CD4-positive, alpha-beta T cell treated with Interleukin-17A for 4 hours (primary cell): Measurements from ENCODE around the gene LGR5.
"Not testable (repeated sequence)": the region's sequence is repeated elsewhere in the genome, so short reads cannot be mapped to it uniquely, and the experiment has no call there.

ENCODE experiments used
- DNase-seq: peaks from one replicate; pipeline ENCODE4 v3.0.0-alpha.2; 2020; ENCODE audit warnings: mixed read lengths

LGR5 gene

DNA sequence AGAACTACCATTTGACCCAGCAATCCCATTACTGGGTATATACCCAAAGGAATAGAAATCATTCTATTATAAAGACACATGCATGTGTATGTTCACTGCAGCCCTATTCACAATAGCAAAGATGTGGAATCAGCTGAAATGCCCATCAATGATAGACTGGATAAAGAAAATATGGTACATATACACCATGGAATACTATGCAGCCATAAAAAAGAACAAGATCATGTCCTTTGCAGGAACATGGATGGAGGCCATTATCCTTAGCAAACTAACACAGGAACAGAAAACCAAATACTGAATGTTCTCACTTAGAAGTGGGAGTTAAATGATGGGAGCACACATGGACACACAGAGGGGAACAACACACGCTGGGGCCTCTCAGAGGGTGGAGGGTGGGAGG is 116.2 kb downstream of the LGR5 start:
- DNase-seq = not testable (repeated sequence)

DNA sequence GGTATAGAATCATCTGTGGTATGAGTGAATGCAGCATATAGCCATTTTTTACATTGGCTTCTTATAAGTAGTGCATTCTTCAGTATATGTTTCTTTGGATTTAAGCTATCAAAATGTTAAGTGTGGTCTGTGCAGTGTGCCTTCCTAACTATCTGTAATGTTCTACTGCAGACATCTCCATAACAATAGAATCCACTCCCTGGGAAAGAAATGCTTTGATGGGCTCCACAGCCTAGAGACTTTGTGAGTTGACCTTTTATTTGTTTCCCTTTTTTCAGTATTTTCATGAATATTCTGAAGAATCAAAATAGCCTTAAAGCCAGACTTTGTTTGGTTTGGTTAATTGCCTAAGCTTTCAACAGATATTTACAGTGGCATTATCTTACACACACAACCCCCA is 116.8 kb downstream of the LGR5 start:
- no peak for DNase-seq

GRCh38 chr12:71556875-71557274 is 117.3 kb downstream of the LGR5 start:
- DNase-seq = no peak

GRCh38 chr12:71558445-71558844 is 118.8 kb downstream of the LGR5 start:
- DNase-seq = no peak

DNA sequence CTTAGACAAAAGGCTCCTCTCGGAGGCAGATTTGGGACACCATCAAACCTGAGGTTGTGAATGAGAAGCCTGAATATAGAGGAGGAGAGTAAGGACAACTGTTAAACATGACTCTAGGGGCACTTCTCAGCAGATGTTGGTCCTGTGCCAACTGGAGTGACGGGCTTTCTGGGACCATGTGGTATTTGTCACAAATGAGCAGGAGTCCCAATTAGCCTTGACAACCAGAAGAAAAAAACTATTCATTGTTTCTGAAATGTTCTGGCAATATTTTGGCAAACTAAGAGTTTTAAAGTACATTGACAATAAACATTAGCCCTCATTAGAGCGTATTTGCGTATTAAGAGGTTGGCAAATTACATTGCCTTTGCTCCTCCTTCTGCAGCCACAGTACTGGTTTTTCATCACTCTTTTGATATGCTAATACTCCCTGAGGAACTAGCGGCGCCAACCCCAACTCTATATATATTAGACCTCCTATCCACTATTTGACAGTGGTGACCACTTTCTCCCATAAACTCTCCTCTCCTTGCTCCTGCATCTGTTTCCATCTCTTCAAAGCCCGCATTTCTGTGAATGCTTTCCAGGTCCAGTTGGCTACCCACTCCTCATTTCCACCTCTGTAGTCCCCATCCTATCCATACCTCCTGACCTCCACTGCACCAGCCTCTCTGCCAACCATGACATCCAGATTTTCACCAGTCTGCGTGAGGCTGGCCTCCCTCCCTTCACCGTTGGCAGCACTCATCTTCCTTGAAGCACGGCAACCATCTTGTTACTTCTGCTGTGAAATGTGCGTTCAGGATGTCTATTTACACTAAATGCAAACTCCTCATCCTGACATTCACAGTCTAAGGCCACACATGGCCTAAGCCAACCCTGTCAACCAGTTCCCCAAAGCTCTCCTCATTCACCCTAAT is 123.3 kb downstream of the LGR5 start:
- no peak for DNase-seq

GRCh38 chr12:71565535-71565934 is 125.9 kb downstream of the LGR5 start:
- DNase-seq = no peak

- no peak for DNase-seq
Observed at GRCh38 chr12:71566655-71567054, 127.1 kb downstream of the LGR5 start.

DNA sequence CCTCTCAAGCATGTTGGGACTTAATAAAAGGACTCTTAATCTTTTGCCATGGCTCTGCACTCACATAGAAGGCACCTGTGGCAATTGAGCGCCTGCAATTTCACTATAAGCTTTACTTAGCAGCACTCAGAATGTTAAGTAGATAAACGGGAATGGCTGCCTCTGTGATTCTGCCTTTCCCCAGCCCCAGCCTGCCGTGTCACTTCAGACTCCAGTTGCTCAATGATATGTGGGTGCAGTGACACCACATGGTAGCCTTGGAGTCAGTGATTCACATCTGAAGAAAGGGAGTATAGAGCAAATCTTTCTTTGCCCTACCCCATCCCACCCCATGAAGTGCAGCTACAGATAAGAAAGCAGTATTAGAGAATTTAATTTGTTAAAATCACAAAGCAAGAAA is 127.9 kb downstream of the LGR5 start:
- DNase-seq = no peak

GRCh38 chr12:71569885-71570284 is 130.3 kb downstream of the LGR5 start:
- DNase-seq = not testable (repeated sequence)

- no peak for DNase-seq
Observed at GRCh38 chr12:71576496-71576895, 136.9 kb downstream of the LGR5 start.

DNA sequence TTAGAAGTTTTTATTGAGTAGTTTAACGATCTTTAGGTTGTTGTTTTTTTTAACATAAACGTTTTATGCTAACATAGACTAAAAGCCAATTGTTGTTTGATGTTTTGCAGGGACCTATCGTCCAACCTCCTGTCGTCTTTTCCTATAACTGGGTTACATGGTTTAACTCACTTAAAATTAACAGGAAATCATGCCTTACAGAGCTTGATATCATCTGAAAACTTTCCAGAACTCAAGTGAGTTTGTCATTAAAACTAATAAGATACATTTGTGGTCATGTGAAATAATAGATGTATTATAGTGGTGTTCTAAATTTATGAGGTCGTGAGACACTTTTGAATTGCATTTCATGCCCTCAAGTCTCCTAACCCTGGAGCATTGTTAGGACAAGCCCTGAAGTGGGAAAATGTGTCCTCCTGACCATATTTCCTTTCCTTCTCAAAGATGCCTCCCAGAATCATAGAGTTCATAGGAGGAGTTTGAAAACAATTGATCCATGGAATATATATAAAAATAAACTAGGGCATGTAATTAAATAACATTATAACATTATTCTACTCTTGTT is 139.2 kb downstream of the LGR5 start:
- no peak for DNase-seq

DNA sequence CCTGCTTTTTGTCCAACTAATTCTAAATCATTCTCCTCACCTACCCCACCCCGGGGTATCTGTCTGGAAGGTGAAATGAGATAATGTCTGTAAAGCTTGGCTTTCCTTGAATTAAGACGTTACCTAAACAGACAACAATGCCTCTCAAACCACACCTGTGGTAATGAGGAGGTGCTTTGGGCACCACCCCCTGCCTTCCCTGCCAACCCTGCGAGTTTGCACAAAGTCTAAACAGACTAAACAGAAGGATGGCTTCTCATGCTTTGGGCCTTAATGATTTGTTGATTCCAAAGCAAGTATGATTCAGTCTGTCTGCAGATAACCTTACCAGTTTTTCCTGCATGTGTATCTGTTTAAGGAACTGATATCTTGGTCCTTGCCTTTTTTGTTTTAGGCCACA is 141.6 kb downstream of the LGR5 start:
- no peak for DNase-seq

DNA sequence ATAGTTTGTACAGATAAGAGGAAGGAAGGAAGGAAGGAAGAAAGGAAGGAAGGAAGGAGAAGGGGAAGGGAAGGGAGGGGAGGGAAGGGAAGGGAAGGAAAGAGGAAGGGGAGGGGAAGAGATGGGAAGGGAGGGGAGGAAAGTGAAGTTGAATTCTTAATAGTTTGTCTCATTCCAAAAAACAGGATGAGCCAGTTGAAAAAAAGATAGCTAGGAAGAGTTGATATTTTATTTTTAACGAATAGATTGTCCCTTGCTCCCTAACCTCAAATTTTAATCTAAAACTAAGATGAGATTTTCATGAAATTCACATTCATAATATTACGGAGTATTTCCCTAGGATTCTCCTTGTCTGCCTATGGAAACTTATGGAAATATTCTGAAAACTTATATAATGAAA is 143.3 kb downstream of the LGR5 start:
- no peak for DNase-seq

DNA sequence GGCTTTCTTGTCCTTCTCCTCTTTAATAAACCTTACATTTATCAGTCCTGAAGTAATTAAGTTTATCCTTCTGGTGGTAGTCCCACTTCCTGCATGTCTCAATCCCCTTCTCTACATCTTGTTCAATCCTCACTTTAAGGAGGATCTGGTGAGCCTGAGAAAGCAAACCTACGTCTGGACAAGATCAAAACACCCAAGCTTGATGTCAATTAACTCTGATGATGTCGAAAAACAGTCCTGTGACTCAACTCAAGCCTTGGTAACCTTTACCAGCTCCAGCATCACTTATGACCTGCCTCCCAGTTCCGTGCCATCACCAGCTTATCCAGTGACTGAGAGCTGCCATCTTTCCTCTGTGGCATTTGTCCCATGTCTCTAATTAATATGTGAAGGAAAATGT is 144.8 kb downstream of the LGR5 start:
- no peak for DNase-seq

- no peak for DNase-seq
Observed at GRCh38 chr12:71585218-71585617, 145.6 kb downstream of the LGR5 start.

- DNase-seq = no peak
Observed at GRCh38 chr12:71587012-71587411, 147.4 kb downstream of the LGR5 start.

DNA sequence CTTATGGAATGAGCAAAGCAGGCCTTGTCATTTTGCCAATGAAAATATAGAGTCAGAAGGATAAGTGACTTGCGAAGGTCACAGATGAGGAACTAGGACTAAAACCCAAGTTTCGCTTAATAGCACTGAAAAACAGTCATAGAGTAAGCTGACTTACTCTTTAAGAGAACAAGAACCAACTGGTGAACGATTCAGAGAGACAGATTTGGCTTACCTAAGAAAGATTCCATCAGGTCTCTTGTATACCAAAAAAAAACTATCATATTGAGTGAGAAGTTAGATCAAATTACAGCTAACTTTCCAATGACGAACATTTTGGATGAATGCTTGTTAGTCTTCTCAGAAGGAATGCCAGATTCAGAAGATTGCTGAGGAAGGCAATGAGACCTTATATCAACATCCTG is 149.9 kb downstream of the LGR5 start:
- no peak for DNase-seq

- no peak for DNase-seq
Observed at GRCh38 chr12:71591601-71592000, 152.0 kb downstream of the LGR5 start.

DNA sequence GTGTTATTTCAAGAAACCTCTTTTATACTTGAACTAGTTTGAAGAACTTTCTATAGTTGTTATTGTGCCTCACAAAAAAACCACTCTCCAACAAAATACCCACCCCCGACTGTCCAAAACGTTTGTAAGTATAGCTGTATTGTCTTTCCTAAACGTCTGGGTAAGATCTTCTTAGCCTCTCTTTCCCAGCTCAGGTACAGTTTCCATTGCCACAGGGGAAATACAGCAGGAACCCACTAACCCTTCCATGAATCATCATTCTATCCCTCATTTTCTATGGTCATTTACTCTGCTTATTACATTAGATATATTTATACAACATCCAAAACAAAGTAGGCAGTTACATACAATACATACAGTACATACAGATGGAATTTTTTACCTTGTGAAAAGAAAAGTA is 153.2 kb downstream of the LGR5 start:
- no peak for DNase-seq

DNA sequence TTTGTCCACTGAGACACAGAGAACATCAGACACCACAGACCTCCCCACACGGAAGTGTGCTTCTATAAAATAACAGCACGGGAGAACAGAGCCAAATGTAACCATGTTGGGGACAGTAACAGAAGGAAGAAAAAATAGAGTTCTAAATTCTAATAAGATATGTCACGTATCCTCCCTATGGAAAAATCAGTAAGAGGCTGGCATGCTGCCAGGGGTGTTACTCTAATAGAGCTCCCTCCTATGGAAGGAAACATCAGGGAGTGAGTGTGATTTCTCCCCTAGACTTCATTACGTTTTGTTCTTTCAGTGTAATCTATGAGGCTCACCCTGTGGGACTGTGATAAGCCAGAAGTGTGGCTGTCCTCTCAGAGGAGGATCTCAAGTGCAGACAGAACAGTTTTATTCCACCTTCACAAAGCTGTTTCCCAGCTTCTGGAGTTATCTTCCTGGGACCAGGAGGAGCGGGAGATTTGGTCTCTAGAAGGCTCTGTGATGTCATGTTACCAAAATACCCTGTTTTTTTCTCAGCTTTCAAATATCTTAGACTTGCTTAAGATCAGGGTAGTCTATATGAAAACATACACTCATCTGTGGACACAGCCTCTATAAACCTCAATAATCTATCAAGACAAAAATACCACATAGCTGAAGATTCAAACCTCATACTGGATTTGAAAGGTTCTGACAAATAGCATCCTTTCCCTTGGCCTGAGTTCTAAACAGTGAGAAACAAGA is 154.8 kb downstream of the LGR5 start:
- DNase-seq = no peak

DNA sequence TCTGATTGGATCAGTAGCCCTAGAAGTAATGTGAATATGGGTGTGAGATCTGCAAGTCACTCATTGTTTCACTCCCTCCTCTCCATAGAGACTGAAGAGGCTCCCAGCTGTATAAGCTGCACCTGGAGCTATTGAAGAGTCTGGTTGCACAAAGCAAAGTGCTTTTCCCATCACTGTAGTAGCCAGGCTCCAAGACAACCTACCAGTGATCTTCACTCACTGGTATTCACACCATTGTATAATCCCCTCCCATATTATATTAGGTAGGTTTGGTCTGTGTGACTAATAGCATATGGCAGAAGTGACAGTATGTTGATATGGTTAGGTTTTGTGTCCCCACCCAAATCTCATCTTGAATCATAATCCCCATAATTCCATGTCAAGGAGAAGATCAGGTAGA is 159.6 kb downstream of the LGR5 start:
- DNase-seq = no peak

GRCh38 chr12:71601546-71601945 is 161.9 kb downstream of the LGR5 start:
- DNase-seq = no peak

GRCh38 chr12:71602761-71603577 is 163.4 kb downstream of the LGR5 start:
- DNase-seq = no peak
